ENCODE results near the gene IFNA8.

DNA sequence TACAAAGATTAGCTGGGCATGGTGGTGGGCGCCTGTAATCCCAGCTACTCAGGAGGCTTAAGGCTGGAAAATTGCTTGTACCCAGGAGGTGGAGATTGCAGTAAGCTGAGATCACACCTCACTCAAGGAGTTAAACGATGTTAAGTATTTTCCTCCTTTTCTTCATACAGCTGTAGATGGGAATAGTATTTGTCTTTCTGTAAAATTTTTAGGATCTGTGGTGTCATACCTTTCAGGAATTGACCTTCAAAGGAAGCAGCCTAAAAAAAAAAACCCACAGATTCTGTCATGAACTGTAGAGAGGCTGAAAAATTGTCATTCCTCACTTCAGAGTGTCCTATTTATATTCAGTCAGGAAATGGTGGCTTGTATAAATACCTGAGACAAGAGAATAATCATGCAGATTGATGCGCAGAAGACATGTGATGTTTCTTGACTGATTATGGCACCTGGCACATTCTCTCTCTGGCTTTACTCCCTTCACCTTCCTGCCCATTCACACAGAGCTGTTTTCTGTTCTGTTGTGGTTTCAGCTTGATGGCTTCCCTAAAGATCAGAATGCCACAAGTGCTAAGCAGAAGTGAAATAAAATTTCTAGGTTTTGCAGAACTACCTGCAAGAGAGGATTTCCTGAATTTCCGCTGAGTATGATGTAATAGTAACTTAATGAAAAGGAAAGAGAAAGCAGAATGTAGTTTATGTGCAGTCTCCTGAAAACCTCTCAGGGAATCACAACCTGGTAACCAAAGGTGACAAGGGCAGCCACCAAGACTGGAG lies 35.1 kb downstream of the IFNA8 start:
- TF ChIP-seq EZH2 (IDR thresholded peaks at IDR 0.05; ENCODE audit: borderline replicate concordance): no peak
- TF ChIP-seq, protein P1, sequence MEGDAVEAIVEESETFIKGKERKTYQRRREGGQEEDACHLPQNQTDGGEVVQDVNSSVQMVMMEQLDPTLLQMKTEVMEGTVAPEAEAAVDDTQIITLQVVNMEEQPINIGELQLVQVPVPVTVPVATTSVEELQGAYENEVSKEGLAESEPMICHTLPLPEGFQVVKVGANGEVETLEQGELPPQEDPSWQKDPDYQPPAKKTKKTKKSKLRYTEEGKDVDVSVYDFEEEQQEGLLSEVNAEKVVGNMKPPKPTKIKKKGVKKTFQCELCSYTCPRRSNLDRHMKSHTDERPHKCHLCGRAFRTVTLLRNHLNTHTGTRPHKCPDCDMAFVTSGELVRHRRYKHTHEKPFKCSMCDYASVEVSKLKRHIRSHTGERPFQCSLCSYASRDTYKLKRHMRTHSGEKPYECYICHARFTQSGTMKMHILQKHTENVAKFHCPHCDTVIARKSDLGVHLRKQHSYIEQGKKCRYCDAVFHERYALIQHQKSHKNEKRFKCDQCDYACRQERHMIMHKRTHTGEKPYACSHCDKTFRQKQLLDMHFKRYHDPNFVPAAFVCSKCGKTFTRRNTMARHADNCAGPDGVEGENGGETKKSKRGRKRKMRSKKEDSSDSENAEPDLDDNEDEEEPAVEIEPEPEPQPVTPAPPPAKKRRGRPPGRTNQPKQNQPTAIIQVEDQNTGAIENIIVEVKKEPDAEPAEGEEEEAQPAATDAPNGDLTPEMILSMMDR (IDR thresholded peaks at IDR 0.05; ENCODE audit: poor library complexity): no peak
- TF ChIP-seq EZH2phosphoT487 (IDR thresholded peaks at IDR 0.05; ENCODE audit: low read depth, severe bottlenecking, unreplicated experiment): no peak

Data from hepatocyte (in vitro differentiated cells).